HepG2 (cell line): Measurements from ENCODE around the gene GPR62. TPM values are rescaled to one million over a fixed set of nuclear protein-coding genes. Genes with fewer than 3 reads are reported as not detected.
A peak's percentile ranks its signal among the peaks of the same experiment; 100 is the strongest.

ENCODE experiments used
- ARID2 ChIP-seq: sonication (generic); formaldehyde crosslinking; IDR thresholded peaks from 2 replicates; pipeline ENCODE4 v1.8.1; 2022; ENCODE audit warnings: mild to moderate bottlenecking, missing genetic modification reagents, borderline replicate concordance
- BORCS8-MEF2B ChIP-seq: sonication (generic); formaldehyde crosslinking; IDR thresholded peaks from 2 replicates; pipeline ENCODE4 v1.8.0; 2022; ENCODE audit warnings: mild to moderate bottlenecking, missing genetic modification reagents
- EEA1 ChIP-seq: sonication (generic); formaldehyde crosslinking; IDR thresholded peaks from 2 replicates; pipeline ENCODE4 v1.5.1; 2020; ENCODE audit warnings: mild to moderate bottlenecking, missing genetic modification reagents, borderline replicate concordance
- GABPA ChIP-seq, 2 experiments: IDR thresholded peaks; 2 replicates each; pipeline ENCODE4 v1.6.1; 2011 to 2016; ENCODE audit warnings: low read depth in 2 of 2, low read length in 1 of 2, missing biosample characterization in 1 of 2, missing genetic modification characterization in 1 of 2
- ISX ChIP-seq: sonication (generic); formaldehyde crosslinking; conservative IDR thresholded peaks from 2 replicates; pipeline ENCODE4 v1.5.0; 2020; ENCODE audit warnings: missing genetic modification reagents
- PRDM10 ChIP-seq: sonication (generic); formaldehyde crosslinking; IDR thresholded peaks from 2 replicates; pipeline ENCODE4 v1.4.0; 2020; ENCODE audit warnings: low read depth, missing genetic modification reagents
- PRMT3 ChIP-seq: sonication (generic); formaldehyde crosslinking; IDR thresholded peaks from 2 replicates; pipeline ENCODE4 v1.8.1; 2022; ENCODE audit warnings: low read depth, mild to moderate bottlenecking, moderate library complexity, missing genetic modification reagents, borderline replicate concordance
- RCOR2 ChIP-seq: IDR thresholded peaks from 2 replicates; pipeline ENCODE4 v1.6.1; 2016; ENCODE audit warnings: missing biosample characterization, missing genetic modification reagents
- SP4 ChIP-seq: sonication (generic); formaldehyde crosslinking; IDR thresholded peaks from 2 replicates; pipeline ENCODE4 v1.8.1; 2023; ENCODE audit warnings: mild to moderate bottlenecking, missing genetic modification reagents
- ZEB1 ChIP-seq: IDR thresholded peaks from 2 replicates; pipeline ENCODE4 v1.6.1; 2012; ENCODE audit warnings: mild to moderate bottlenecking, low read depth, inconsistent platforms; ENCODE audit not compliant: insufficient replicate concordance
- ZFP1 ChIP-seq: IDR thresholded peaks from 2 replicates; pipeline ENCODE4 v1.6.1; 2016
- ZNF274 ChIP-seq: sonication (generic); formaldehyde crosslinking; IDR thresholded peaks from 2 replicates; pipeline ENCODE4 v1.5.1; 2020; ENCODE audit warnings: mild to moderate bottlenecking, missing genetic modification reagents
- ZNF644 ChIP-seq: IDR thresholded peaks from 2 replicates; pipeline ENCODE4 v1.6.1; 2016; ENCODE audit warnings: low read depth
- ZNF660 ChIP-seq: sonication (generic); formaldehyde crosslinking; IDR thresholded peaks from 2 replicates; pipeline ENCODE4 v1.5.1; 2020; ENCODE audit warnings: mild to moderate bottlenecking, low read depth, missing genetic modification reagents, borderline replicate concordance
- ZNF768 ChIP-seq: sonication (generic); formaldehyde crosslinking; IDR thresholded peaks from 2 replicates; pipeline ENCODE4 v1.4.0; 2020; ENCODE audit warnings: missing genetic modification reagents
- polyA plus RNA-seq, 8 experiments: library from polyadenylated mRNA; depleted of rRNA in 3 of 8; stranded (reverse) in 7 of 8; unstranded in 1 of 8; fragments of >200 nt; fragmentation: Illumina TruSeq in 4 of 8; extraction: Trizol in 4 of 8; gene quantifications; 2 replicates each; pipeline versions ENCODE4 v1.2.1 to v1.2.3, GENCODE V29; 2011 to 2016; ENCODE audit warnings: low read depth in 4 of 8, missing spikeins in 1 of 8, mixed read lengths in 1 of 8; ENCODE audit not compliant: insufficient read depth in 1 of 8
- total RNA-seq, 5 experiments: library from RNA; depleted of rRNA; stranded (reverse); fragments of >200 nt; fragmentation: Illumina TruSeq; extraction: Trizol; gene quantifications; 2 replicates each; pipeline ENCODE4 v1.2.3, GENCODE V29; 2016; ENCODE audit warnings: low read depth in 1 of 5
- TF ChIP-seq, protein P1 (sequence below): sonication (generic); formaldehyde crosslinking; IDR thresholded peaks from 2 replicates; pipeline ENCODE4 v1.8.1; 2023; ENCODE audit warnings: mild to moderate bottlenecking, missing genetic modification reagents
- TF ChIP-seq, protein P2 (sequence below): sonication (generic); formaldehyde crosslinking; IDR thresholded peaks from 2 replicates; pipeline ENCODE4 v1.5.0; 2020; ENCODE audit warnings: mild to moderate bottlenecking, low read depth, missing genetic modification reagents, borderline replicate concordance
- TF ChIP-seq, protein P3 (sequence below): sonication (generic); formaldehyde crosslinking; IDR thresholded peaks from 2 replicates; pipeline ENCODE4 v1.5.1; 2020; ENCODE audit warnings: mild to moderate bottlenecking, missing genetic modification reagents, moderate library complexity

Gene GPR62
- total and polyA plus RNA-seq, 2 of the 13 experiments (the other 11 are each of a cell fraction or from before 2014, with no cell fraction given), result not detected

- TF ChIP-seq PRMT3, result no peak
- TF ChIP-seq ZNF644 (CRISPR knock-in tag), result no peak
- peak; percentile 90 for TF ChIP-seq SP4
- TF ChIP-seq, protein P1, sequence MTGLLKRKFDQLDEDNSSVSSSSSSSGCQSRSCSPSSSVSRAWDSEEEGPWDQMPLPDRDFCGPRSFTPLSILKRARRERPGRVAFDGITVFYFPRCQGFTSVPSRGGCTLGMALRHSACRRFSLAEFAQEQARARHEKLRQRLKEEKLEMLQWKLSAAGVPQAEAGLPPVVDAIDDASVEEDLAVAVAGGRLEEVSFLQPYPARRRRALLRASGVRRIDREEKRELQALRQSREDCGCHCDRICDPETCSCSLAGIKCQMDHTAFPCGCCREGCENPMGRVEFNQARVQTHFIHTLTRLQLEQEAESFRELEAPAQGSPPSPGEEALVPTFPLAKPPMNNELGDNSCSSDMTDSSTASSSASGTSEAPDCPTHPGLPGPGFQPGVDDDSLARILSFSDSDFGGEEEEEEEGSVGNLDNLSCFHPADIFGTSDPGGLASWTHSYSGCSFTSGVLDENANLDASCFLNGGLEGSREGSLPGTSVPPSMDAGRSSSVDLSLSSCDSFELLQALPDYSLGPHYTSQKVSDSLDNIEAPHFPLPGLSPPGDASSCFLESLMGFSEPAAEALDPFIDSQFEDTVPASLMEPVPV (CRISPR knock-in tag), result peak; percentile 72; the same call in 1 of the 2 replicates
- peak; percentile 96; the same call in 1 of the 2 replicates for TF ChIP-seq BORCS8-MEF2B (CRISPR knock-in tag)
- TF ChIP-seq ZFP1 (CRISPR knock-in tag), result peak; percentile 44; the same call in 1 of the 2 replicates
- no peak; the same call in 1 of the 2 replicates for TF ChIP-seq PRDM10 (CRISPR knock-in tag)
- no peak for TF ChIP-seq ZNF660 (CRISPR knock-in tag)
- TF ChIP-seq ZNF274, result peak; percentile 74; the same call in 1 of the 2 replicates
- TF ChIP-seq ZEB1, result peak; percentile 89
- TF ChIP-seq GABPA (IDR thresholded peaks at IDR 0.05; ENCODE audit: low read depth, low read length), result peak; percentile 97
- TF ChIP-seq GABPA (CRISPR knock-in tag; IDR thresholded peaks at IDR 0.05; ENCODE audit: low read depth), result peak; percentile 100
- TF ChIP-seq ARID2 (CRISPR knock-in tag), result no peak
- TF ChIP-seq ISX, result no peak; the same call in 1 of the 2 replicates
- TF ChIP-seq, protein P2, sequence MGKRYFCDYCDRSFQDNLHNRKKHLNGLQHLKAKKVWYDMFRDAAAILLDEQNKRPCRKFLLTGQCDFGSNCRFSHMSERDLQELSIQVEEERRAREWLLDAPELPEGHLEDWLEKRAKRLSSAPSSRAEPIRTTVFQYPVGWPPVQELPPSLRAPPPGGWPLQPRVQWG (CRISPR knock-in tag), result no peak
- peak; percentile 48; the same call in 1 of the 2 replicates for TF ChIP-seq EEA1 (CRISPR knock-in tag)
- TF ChIP-seq ZNF768 (CRISPR knock-in tag), result peak; percentile 82; the same call in 1 of the 2 replicates
- peak; percentile 37; the same call in 1 of the 2 replicates for TF ChIP-seq RCOR2 (CRISPR knock-in tag)
- TF ChIP-seq, protein P3, sequence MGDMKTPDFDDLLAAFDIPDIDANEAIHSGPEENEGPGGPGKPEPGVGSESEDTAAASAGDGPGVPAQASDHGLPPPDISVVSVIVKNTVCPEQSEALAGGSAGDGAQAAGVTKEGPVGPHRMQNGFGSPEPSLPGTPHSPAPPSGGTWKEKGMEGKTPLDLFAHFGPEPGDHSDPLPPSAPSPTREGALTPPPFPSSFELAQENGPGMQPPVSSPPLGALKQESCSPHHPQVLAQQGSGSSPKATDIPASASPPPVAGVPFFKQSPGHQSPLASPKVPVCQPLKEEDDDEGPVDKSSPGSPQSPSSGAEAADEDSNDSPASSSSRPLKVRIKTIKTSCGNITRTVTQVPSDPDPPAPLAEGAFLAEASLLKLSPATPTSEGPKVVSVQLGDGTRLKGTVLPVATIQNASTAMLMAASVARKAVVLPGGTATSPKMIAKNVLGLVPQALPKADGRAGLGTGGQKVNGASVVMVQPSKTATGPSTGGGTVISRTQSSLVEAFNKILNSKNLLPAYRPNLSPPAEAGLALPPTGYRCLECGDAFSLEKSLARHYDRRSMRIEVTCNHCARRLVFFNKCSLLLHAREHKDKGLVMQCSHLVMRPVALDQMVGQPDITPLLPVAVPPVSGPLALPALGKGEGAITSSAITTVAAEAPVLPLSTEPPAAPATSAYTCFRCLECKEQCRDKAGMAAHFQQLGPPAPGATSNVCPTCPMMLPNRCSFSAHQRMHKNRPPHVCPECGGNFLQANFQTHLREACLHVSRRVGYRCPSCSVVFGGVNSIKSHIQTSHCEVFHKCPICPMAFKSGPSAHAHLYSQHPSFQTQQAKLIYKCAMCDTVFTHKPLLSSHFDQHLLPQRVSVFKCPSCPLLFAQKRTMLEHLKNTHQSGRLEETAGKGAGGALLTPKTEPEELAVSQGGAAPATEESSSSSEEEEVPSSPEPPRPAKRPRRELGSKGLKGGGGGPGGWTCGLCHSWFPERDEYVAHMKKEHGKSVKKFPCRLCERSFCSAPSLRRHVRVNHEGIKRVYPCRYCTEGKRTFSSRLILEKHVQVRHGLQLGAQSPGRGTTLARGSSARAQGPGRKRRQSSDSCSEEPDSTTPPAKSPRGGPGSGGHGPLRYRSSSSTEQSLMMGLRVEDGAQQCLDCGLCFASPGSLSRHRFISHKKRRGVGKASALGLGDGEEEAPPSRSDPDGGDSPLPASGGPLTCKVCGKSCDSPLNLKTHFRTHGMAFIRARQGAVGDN (CRISPR knock-in tag), result peak; percentile 97
Measured at GRCh38 chr3:51995346-51996163, 40.4 kb downstream of the GPR62 start, which contains the start of gene RPL29 (continued).
